HepG2 (cell line): Measurements from ENCODE around the gene HEXD. TPM values are rescaled to one million over a fixed set of nuclear protein-coding genes. Genes with fewer than 3 reads are reported as not detected.

Experiments
- ATF7 ChIP-seq, 2 experiments: fragments of 450-650 bp in 1 of 2; sonication (generic) in 1 of 2; formaldehyde crosslinking in 1 of 2; IDR thresholded peaks; 2 replicates each; pipeline versions ENCODE4 v1.4.0 to v1.6.1; 2016 to 2020; ENCODE audit warnings: antibody characterized with exemption in 1 of 2, mild to moderate bottlenecking in 1 of 2, missing genetic modification reagents in 1 of 2
- BRD4 ChIP-seq: sonication (generic); formaldehyde crosslinking; IDR thresholded peaks from 2 replicates; pipeline ENCODE4 v1.4.0; 2020; ENCODE audit warnings: missing genetic modification reagents
- CBX5 ChIP-seq: sonication (generic); formaldehyde crosslinking; IDR thresholded peaks from 2 replicates; pipeline ENCODE4 v1.4.0; 2020; ENCODE audit warnings: missing genetic modification reagents, borderline replicate concordance
- CC2D1A ChIP-seq: sonication (generic); formaldehyde crosslinking; IDR thresholded peaks from 2 replicates; pipeline ENCODE4 v1.8.1; 2023; ENCODE audit warnings: mild to moderate bottlenecking, missing genetic modification reagents
- CEBPG ChIP-seq: IDR thresholded peaks from 2 replicates; pipeline ENCODE4 v1.6.1; 2016
- ELF3 ChIP-seq: IDR thresholded peaks from 2 replicates; pipeline ENCODE4 v1.6.1; 2016; ENCODE audit warnings: missing genetic modification reagents, missing compliant biosample characterization
- HCFC1 ChIP-seq: fragments of 150-350 bp; IDR thresholded peaks from 2 replicates; pipeline ENCODE4 v1.6.1; 2014; ENCODE audit warnings: low read depth, low read length
- HMGXB3 ChIP-seq: sonication (generic); formaldehyde crosslinking; IDR thresholded peaks from 2 replicates; pipeline ENCODE4 v1.4.0; 2020; ENCODE audit warnings: missing genetic modification reagents, borderline replicate concordance
- HNF4A ChIP-seq: sonication (generic); formaldehyde crosslinking; IDR thresholded peaks from 2 replicates; pipeline ENCODE4 v1.4.0; 2020; ENCODE audit warnings: missing genetic modification reagents
- HNF4G ChIP-seq, 2 experiments: sonication (generic) in 1 of 2; formaldehyde crosslinking in 1 of 2; IDR thresholded peaks; 2 replicates each; pipeline versions ENCODE4 v1.4.0 to v1.6.1; 2011 to 2020; ENCODE audit warnings: borderline replicate concordance in 2 of 2, low read depth in 2 of 2, mild to moderate bottlenecking in 2 of 2, low read length in 1 of 2, missing genetic modification reagents in 1 of 2, moderate library complexity in 1 of 2
- TARDBP ChIP-seq: sonication (generic); formaldehyde crosslinking; IDR thresholded peaks from 2 replicates; pipeline ENCODE4 v1.8.0; 2022; ENCODE audit warnings: mild to moderate bottlenecking, missing genetic modification reagents
- TBP ChIP-seq: sonication (generic); formaldehyde crosslinking; IDR thresholded peaks from 2 replicates; pipeline ENCODE4 v1.5.0; 2020; ENCODE audit warnings: missing genetic modification reagents
- ZBTB44 ChIP-seq: sonication (generic); formaldehyde crosslinking; IDR thresholded peaks from 2 replicates; pipeline ENCODE4 v1.4.0; 2020; ENCODE audit warnings: missing genetic modification reagents
- ZBTB8A ChIP-seq: sonication (generic); formaldehyde crosslinking; IDR thresholded peaks from 2 replicates; pipeline ENCODE4 v1.4.0; 2020; ENCODE audit warnings: mild to moderate bottlenecking, low read depth, missing genetic modification reagents, borderline replicate concordance
- ZNF101 ChIP-seq: sonication (generic); formaldehyde crosslinking; IDR thresholded peaks from 2 replicates; pipeline ENCODE4 v1.4.0; 2020; ENCODE audit warnings: mild to moderate bottlenecking, low read depth, missing genetic modification reagents, borderline replicate concordance
- ZNF232 ChIP-seq: sonication (generic); formaldehyde crosslinking; IDR thresholded peaks from 2 replicates; pipeline ENCODE4 v1.4.0; 2020; ENCODE audit warnings: missing genetic modification reagents, borderline replicate concordance
- ZNF253 ChIP-seq: sonication (generic); formaldehyde crosslinking; IDR thresholded peaks from 2 replicates; pipeline ENCODE4 v1.8.0; 2022; ENCODE audit warnings: mild to moderate bottlenecking, missing genetic modification reagents, borderline replicate concordance
- ZNF260 ChIP-seq: sonication (generic); formaldehyde crosslinking; IDR thresholded peaks from 2 replicates; pipeline ENCODE4 v1.4.0; 2020; ENCODE audit warnings: missing genetic modification reagents, low read depth, mild to moderate bottlenecking, borderline replicate concordance
- ZNF263 ChIP-seq: sonication (generic); formaldehyde crosslinking; IDR thresholded peaks from 2 replicates; pipeline ENCODE4 v1.4.0; 2020; ENCODE audit warnings: missing genetic modification reagents
- ZNF350 ChIP-seq: sonication (generic); formaldehyde crosslinking; IDR thresholded peaks from 2 replicates; pipeline ENCODE4 v1.4.0; 2020; ENCODE audit warnings: mild to moderate bottlenecking, low read depth, missing genetic modification reagents, borderline replicate concordance
- ZNF768 ChIP-seq: sonication (generic); formaldehyde crosslinking; IDR thresholded peaks from 2 replicates; pipeline ENCODE4 v1.4.0; 2020; ENCODE audit warnings: missing genetic modification reagents
- ZNF784 ChIP-seq: sonication (generic); formaldehyde crosslinking; IDR thresholded peaks from 2 replicates; pipeline ENCODE4 v1.5.1; 2020; ENCODE audit warnings: missing genetic modification reagents, mild to moderate bottlenecking, borderline replicate concordance
- polyA plus RNA-seq, 8 experiments: library from polyadenylated mRNA; depleted of rRNA in 3 of 8; stranded (reverse) in 7 of 8; unstranded in 1 of 8; fragments of >200 nt; fragmentation: Illumina TruSeq in 4 of 8; extraction: Trizol in 4 of 8; gene quantifications; 2 replicates each; pipeline versions ENCODE4 v1.2.1 to v1.2.3, GENCODE V29; 2011 to 2016; ENCODE audit warnings: low read depth in 4 of 8, missing spikeins in 1 of 8, mixed read lengths in 1 of 8; ENCODE audit not compliant: insufficient read depth in 1 of 8
- total RNA-seq, 5 experiments: library from RNA; depleted of rRNA; stranded (reverse); fragments of >200 nt; fragmentation: Illumina TruSeq; extraction: Trizol; gene quantifications; 2 replicates each; pipeline ENCODE4 v1.2.3, GENCODE V29; 2016; ENCODE audit warnings: low read depth in 1 of 5

The HEXD gene
- total and polyA plus RNA-seq, 2 of the 13 experiments (the other 11 are each of a cell fraction or from before 2014, with no cell fraction given) = 22.3 to 41.8 TPM

DNA sequence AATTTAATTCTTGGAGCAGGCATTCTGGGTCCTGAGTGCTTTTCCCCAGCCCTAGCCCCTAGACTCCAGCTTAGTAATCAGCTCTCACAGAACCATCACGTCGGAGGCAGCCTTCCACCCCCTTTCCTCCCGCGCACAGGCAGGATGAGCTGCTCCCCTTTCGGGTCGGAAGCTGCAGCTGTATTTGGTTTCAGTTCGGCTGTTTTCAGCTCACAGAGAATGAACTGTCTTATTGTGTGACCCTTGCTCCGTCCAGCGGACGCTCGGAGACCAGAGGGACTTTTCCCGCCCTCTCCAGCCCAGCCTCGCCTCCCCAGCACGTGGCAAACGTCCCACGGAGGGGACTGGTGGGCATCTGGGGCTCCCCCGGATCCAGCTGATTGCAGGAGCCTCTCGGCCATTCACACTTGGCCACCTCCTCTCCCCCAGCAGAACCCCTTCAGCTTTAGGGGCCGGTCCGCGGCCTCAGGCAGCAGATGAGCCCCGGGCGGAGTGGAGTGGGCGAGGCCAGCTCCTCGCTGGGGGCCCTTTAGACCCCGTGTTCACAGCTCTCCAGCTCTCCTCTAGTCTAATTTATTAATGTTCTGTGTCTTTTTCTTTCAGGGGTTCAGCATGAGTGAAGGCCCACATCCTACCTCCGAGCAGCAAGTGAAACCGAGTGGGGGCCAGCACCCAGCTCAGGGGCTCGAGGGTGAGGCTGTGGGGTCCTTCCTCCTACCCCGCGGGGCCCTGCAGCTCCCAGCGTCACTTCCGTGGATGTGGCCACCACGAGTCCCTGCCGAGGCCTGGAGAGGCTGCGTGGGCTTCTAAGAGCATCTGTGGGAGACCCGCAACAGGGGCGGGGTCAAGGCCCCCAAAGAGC lies 47.4 kb upstream of the HEXD start (continued):
- peak; percentile 42; the same call in 1 of the 2 replicates for TF ChIP-seq HMGXB3 (CRISPR knock-in tag)
- peak; percentile 89 for TF ChIP-seq HNF4A (CRISPR knock-in tag)
- peak; percentile 79 for TF ChIP-seq ZNF350 (CRISPR knock-in tag)
- TF ChIP-seq BRD4 (CRISPR knock-in tag) = peak; percentile 67
- 0 out of 2 replicates have a peak, but pooled peaks have one; percentile 41 for TF ChIP-seq ZNF253
- peak; percentile 78 for TF ChIP-seq TARDBP (CRISPR knock-in tag)
- TF ChIP-seq ZNF768 = peak; percentile 74; the same call in 1 of the 2 replicates
- peak; percentile 71 for TF ChIP-seq HNF4G (IDR thresholded peaks at IDR 0.05; ENCODE audit: borderline replicate concordance, low read depth, low read length)
- peak; percentile 58; the same call in 1 of the 2 replicates for TF ChIP-seq HNF4G (CRISPR knock-in tag; IDR thresholded peaks at IDR 0.05; ENCODE audit: borderline replicate concordance, low read depth)
- peak; percentile 53; the same call in 1 of the 2 replicates for TF ChIP-seq CBX5 (CRISPR knock-in tag)
- no peak for TF ChIP-seq CC2D1A (CRISPR knock-in tag)
- TF ChIP-seq ZNF101 (CRISPR knock-in tag) = no peak
- no peak for TF ChIP-seq TBP (CRISPR knock-in tag)
- TF ChIP-seq ZNF263 (CRISPR knock-in tag) = peak; percentile 79
- TF ChIP-seq ATF7 (IDR thresholded peaks at IDR 0.05) = no peak
- TF ChIP-seq ATF7 (CRISPR knock-in tag; IDR thresholded peaks at IDR 0.05) = peak; percentile 53; the same call in 1 of the 2 replicates
- 0 out of 2 replicates have a peak, but pooled peaks have one; percentile 7 for TF ChIP-seq CEBPG (CRISPR knock-in tag)
- peak; percentile 70 for TF ChIP-seq ZBTB44 (CRISPR knock-in tag)
- TF ChIP-seq ZNF784 (CRISPR knock-in tag) = peak; percentile 92; the same call in 1 of the 2 replicates
- TF ChIP-seq ZBTB8A (CRISPR knock-in tag) = peak; percentile 93; the same call in 1 of the 2 replicates
- peak; percentile 98 for TF ChIP-seq ZNF232 (CRISPR knock-in tag)
- TF ChIP-seq HCFC1 = no peak
- peak; percentile 80 for TF ChIP-seq ELF3 (CRISPR knock-in tag)
- no peak for TF ChIP-seq ZNF260 (CRISPR knock-in tag)
